GM19023 (cell line): ENCODE results near the gene VAV2.

Source experiments
- ATAC-seq: cut with Tn5 transposase; IDR thresholded peaks from one replicate; pipeline ENCODE4 v1.9.1; 2021; ENCODE audit warnings: mild to moderate bottlenecking, moderate library complexity; ENCODE audit not compliant: unreplicated experiment

VAV2 gene

DNA sequence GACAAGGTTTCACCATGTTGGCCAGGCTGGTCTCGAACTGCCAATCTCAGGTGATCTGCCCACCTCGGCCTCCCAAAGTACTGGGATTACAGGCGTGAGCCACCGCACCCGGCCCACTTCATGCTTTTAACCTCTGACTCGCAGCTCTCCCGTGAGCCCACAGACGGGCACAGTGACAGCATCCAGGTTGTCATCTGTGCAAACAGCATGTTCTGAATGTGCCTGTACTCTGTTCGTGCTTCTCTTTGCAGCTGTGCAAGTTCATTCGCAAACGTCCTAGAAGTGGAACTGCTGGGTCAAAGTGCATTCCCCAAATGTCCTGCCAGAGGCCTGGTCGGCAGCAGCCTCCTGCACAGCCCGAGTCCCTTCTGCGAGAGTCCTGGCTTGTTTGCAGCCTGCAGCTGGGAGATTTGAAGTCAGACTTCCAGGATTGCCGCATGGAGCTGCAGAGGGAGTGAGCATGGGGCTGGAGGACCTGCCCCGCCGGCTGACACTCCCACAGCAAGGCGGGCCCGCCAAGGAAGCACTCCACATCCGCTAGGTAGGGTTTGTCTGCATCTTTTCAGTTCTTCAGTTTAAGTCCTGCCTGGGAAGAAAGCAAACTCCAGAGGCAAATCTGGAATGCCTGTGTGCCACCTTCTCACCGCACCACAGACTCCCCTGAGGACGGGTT, 36.6 kb upstream of the VAV2 start:
- no peak for ATAC-seq

DNA sequence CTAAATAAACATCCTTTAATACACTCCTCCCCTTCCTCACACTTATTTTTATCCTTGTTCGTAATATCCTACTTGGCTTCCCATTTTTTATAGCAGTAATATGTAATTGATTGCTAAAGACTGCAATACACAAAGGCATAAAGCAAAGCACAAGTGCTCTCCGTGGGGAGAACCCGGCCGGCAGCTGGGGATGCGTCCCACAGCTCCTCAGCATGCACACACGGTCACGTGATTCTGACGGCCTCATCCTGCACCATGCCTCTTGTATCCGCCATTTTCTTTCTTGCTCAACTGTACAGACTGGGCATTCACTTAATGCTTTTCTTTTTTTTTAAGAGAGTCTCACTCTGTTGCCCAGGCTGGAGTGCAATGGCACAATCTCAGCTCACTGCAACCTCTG, 36.0 kb upstream of the VAV2 start:
- no peak for ATAC-seq

DNA sequence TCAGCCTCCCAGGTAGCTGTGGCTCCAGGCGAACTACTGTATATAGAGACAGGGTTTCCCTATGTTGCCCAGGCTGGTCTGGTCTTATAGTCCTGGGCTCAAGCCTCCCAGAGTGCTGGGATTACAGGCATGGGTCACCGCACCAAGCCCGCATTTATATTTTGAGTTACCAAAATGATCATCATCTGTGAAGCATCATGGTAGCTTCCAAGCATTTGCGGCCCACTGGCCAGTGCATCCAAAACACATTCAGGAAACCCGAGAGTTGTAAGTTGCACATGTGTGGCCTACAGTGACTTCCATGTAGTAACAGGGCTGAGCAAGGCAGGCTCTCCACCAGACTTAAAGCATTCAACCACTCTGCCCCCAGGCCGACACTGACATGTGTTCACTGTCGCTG, 35.4 kb upstream of the VAV2 start:
- no peak for ATAC-seq

DNA sequence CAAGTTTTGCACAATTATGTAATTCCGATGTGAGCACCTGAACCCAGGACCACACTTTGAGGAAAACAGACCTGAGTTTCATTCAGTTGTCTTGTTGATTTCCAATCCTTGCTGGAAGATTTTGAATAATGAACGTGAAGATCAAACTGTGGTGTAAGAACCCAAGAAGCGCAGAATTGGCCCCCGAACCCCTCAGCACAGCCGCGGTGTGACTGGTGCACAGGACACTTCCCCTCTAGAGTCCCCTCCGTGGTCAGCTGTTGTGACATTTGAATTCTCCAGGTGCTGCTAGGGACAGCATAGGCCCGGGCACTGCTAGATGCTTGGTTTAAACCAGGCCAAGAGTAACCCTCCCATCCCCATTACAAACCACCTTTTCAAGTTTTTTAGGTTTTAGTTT, 34.9 kb upstream of the VAV2 start:
- no peak for ATAC-seq

DNA sequence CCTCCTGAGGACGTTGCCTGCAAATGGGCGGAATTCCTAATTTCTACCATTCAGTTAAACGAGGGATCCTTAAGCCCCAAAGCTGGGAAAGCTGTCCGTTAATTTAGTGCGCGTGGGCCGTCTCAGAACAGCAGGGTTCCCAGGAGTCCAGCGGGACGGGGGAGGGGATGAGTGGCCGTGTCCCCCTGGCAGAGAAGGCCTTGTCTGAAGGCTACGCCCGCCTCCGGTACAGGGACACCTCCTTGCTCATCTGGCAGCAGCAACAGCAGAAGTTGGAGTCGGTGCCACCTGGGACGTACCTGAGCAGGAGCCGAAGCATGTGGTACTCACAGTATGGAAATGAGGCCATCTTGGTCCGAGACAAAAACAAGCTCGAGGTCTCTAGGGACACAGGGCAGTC, 34.5 kb upstream of the VAV2 start:
- no peak for ATAC-seq

DNA sequence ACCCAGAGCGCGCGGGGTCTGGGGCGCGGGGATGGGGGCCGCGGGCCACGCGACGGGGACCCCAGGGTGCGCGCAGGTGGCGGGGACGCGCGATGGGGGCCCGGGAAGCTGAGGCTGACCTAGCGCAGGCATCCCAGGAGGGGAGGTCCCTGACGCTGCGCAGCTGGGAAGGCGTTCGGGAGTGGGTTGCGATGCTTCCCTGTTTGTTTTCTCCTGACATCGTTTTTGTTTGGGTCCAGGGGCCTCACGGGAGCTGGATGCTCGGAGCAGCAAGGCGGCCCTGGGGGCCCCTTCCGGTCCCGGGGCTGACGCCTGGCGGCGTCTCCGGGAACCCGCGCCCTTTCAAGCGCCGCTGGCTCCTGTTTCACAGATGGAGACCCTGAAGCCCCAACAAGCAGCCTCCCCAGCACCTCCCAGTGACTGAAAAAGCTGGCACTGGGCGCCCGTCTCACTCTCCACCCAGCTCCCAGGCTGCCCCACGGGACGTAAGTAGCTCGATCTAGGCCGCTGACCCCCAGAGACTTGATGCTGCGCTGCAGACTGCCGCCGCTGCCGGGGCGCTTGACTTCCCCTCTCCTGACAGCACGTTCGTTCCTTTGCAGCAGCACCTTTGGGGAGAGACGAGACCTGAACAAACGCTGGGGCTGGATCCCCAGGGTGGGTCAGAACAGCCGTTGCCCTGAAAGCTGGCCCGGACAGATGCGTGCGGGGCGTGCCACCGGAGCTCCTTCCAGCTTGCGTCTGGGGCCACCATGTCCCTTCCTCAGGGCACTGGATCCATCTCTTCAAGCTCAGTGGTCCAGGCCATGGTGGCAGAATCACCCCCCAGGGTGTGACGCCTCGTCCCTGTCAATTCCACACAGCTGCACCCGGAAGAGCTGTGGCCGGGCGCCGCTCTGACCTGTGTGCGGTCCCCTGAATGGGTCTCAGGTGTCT, 33.8 kb upstream of the VAV2 start:
- peak; percentile 42 for ATAC-seq

DNA sequence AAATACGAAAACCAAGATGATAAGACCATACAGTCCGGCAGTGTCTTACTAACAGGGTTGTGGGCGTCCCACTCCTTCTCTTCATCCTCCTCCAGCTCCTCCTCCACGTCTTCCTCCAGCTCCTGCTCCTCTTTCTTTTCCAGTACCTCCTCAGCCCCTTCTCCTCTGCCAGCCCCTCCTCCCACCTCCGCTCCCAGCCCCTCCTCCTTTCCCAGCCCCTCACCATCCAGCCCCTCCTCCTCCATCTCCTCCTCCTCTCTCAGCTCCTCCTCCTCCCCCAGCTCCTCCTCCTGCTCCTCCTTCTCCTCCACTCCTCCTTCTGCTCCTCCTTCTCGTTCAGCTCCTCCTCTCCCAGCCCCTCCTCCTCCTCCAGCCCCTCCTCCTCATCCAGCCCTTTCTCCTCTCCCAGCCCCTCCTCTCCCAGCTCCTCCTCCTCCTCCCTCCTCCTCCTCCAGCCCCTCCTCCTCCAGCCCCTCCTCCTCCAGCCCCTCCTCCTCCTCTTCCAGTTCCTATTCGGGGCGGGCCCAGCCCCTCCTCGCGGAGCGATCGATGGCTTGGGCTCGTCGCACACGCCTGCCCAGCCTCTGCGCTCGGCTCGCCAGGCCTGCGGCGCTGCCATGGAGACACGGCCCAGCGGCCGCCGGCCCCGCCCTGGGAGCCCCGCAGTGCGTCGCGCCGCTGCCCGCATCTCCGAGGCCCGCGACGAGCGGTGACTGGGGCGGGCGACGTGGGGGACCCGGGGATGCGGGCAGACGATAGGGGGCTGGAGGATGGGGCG, 32.9 kb upstream of the VAV2 start, which contains the start of gene BRD3OS:
Gene BRD3OS, plus strand, starts transcription at position 654 of the 778 bp plus-strand sequence. CDS start 1,267 bp downstream, outside the sequence.
- peak; percentile 89 for ATAC-seq

DNA sequence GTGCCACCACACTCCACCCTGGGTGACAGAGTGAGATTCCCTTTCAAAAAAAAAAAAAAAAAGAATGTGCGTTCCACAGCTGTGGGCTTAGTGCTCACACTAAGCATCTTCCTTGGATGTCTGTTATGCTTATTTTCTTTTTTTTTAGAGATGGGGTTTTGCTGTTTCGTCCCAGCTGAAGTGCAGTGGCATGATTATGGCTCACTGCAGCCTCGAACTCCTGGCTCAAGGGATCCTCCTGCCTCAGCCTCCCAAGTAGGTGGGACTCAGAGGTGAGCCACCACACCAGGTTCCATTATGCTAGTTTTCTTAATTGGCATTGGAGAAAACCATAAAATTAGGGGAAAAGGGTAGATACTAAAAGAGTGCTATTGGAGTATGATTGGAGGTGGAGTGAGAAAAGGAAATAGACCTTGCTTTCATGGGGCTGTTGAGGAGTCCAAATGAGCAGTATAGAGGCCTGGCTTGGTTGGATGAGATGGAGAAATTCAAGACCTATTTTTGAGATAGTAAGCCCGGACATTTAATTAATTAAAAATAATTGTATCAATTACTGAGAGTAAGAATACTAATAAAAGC, 32.2 kb upstream of the VAV2 start:
- no peak for ATAC-seq

DNA sequence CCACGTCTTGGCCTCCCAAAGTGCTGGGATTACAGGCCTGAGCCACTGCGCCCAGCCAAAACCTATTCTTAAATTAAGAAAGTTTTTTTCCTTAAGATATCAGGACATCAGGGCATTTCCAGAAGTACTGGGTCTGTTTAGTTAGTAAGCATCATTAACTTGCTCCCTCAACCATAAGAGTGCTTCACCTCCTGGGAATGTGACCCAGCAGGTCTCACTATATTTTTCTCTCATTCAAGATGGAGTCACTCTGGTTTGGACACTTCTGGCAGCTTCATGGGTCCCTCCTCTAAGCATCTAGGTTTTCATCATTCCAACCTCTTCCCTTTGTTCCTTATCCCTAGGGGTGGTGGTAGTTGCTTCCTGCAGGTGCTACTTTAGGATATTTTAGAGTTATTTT, 22.8 kb upstream of the VAV2 start:
- no peak for ATAC-seq

DNA sequence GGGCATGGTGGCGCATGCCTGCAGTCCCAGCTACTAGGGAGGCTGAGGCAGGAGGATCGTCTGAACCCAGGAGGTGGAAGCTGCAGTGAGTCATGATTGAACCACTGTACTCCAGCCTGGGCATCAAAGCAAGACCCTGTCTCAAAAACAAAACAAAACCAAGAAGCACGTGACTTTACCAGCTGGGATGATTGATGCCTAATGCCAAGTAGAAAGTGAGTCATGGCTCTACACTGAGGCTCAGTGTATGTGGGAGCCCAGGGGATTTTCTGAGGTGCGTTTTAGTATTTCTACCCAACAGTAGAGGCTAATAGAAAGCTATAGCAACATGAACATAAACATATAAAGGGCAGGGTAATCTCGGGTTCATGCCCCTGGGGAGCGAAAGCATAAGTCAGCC, 19.3 kb upstream of the VAV2 start:
- ATAC-seq, result no peak

DNA sequence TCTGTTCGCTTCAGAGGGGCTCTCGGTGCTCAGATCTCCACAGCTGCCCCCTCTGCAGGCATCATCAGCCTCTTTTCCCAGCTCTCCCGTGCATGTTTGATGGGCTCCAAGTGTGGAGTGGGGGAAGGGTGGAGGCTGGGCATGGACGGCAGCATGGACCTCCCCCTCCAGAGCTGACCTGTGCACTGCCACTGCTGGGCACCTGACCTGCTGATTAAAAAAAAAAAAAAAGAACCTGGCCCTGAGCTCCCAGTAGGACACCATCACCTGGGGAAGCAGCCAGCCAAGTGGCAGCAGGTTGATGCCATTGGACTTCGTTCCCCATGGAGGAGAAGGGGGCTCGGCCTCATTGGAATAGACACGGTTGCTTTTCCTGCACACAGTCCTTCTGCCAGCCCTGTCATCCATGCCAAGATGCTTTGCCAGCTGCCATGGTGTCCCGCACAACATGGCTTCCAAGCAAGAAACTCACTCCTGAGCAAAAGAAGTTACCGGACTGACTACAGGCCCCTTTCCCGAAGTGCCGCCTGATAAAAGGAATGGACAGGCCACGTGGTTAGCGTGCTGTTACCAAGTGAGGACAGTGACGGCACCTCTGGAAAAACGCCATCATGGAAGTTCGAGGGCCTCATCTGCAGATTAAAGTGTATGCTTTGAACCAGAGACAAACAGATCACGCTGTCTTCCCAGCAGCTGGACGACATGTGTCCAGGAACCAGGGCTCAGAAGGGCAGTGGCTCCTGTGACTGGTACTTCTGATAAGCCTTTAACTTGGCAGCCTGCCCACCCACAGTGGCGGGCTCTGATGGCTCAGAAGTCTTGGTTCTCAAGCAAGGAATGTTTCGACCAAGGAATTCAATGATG, 18.4 kb upstream of the VAV2 start:
- ATAC-seq, result no peak

DNA sequence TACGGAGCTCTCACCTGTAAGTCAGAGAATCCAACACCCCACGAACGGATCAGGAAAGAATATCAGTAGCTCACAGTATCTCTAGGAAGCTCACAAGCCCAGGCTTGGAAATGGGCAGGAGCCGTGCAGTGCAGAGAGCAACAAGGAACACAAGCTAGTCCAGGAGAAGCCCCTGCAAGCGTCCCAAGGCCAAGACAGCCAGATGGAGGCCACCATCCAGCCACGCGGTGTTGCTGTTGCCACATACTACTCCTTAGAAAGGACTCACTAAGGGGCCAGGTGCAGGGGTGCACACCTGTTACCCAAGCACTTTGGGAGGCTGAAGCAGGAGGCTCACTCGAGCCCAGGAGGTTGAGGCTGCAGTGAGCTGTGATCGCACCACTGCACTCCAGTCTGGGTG, 15.4 kb upstream of the VAV2 start:
- ATAC-seq, result no peak

DNA sequence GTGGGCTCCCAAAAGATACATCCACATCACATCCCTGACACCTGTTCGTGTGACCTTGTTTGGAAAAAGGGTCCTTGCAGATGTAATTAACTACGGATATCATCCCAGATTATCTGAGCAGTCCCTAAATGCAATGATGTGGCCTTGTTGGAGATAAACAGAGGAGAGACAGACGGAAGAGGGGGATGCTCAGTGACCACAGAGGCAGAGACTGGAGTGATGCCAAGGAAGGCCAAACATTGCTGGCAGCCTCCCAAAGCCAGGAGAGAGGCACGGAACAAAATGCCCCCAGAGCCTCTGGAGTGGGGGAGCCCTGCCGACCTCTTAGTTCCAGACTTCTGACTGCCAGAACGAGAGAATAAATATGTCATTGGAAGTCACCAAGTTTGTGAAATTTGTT, 15.0 kb upstream of the VAV2 start:
- no peak for ATAC-seq

DNA sequence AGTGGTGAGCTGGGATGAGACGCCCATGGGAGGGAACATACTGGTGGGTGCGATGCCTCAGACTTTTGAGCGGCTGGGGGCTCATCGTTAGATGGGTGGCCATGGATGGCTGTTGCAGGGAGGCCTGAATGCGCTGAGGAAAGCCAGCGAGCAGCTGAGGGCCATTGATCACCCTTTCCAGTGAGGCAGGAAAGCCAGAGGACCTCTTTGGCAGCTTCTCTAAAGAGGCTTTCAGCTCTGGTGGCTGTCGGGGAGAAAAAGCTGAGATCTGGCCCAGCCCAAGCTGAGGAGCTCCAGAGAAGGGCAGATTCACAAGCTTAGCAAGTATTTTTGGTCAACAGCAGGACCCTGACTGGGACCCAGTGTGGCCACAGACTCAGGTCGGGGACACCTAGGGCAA, 13.3 kb upstream of the VAV2 start:
- no peak for ATAC-seq

DNA sequence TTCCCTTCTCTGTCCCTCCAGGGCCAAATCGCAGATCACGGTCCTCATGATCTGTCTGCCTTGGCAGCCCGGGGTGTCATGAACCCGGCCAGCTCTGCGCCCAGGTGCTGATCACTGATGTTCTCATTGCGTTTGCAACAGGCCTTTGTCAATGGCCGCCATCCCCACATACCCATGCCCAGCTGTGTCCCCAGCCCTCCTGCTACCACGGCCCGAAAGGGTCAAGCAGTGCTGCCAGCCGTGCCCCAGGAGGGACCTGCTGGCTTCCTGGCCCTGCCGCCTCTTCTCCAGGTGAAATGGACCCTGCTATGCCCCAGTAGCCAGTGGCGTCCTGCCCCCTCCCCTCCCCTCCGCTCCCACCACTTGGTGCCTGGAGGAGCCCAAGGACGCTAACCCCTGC, 12.8 kb upstream of the VAV2 start:
- no peak for ATAC-seq

DNA sequence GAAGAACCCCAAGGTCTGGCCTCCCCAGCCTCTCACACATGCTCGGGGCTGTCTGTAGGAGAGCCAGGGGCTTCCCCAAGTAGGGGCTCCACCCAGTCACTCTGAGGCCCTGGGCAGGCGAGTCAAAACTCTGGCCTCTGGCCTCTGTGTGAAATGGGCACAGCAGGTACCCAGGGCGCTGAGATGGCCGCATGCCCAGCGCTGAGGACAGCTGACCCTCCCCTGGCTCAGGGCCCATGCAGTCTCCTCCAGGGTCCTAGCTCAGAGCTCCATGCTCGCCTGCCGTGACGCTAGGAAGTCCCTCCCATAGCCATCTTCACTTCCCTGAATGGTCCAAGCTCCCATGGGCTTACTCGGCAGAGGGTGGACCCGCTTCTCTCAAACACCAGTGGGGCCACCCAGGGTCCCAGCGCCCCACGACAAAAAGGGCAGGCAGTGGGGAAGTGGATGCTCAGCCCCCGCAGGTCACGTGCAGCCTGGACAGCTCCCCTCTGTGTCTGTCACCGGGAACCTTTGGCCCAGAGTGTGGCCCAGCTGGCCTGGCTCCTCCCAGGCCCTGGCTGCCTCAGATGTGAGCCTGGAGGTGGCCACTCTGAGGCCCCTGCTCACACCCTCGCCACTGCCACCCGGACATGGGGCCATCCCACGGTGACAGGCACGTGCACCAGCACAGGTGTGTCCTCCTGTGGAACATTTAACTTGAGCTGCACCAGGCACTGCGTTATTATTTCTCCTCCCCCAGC, 12.2 kb upstream of the VAV2 start:
- no peak for ATAC-seq

DNA sequence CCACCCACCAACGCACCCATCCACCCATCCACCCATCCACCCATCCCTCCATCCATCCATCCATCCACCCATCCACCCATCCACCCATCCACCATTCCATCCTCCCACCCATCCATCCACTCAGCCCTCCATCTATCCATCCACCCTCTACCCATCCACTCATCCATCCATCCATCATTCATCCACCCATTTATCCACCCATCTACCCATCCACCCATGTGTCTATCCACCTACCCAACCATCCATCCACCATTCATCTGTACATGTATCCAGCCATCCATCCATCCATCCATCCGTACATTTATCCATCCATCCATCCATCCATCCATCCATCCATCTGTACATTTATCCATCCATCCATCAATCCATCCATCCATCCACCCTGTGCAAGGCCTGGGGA, 11.1 kb upstream of the VAV2 start:
- ATAC-seq, result no peak

DNA sequence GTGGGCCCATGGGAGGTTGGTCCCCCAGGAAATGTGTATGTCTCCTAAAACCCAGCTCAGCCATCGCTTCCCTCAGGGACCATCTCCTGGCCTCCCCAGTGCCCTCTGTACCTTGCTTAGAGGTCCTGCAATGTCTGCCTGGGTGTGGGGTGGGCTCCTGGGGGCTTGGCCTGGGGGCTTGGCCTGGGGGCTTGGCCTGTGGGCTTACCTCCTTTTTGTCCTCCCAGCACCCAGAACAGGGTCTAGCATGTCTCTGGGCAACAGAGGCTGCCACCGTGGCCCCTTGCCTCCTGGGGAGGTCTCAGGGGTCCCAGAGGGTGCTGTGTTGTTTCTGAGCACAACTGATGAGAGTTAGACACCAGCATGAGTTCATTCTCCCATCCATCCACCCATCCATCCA, 10.7 kb upstream of the VAV2 start:
- no peak for ATAC-seq

DNA sequence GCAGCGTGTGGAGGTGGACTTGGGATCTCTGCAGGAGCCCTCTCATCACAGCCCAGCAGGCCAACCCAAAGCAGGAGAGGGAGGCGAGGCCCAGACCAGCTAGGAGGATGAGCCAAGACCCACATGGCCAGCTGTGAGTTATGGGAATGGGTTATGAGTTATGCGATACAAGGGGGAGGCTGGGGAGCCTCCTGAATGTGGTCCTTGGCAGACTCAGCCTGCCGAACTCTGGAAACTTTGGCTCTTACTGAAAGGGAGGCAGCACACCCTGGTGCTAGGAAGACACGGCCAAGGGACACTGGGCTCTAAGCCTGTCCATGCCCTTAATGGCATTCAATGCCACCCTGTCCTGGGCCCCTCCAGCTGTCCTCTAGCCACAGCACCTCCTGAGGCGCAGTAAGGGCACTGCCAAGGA, 7.7 kb upstream of the VAV2 start:
- ATAC-seq, result no peak
